ENCODE data around the gene RSU1.

Gene RSU1

DNA sequence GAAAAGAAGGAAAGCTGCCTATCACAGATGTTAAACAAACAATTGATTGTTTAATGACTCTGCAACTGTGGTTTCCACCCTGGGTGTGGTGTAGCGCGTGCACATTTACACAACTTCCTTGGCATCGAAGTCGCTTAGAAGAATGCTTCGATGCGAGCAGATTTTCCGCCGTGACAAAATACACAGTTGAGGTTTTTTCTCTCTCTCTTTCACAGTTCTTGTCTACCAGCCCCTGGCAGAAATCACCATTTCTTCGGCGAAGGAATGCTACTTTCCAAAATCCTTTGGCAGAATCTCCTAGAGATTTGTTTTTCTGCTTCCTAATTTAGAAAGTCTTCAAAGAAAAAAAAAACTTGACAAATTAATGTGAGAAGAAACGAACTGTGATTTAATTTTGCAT, 224.8 kb downstream of the RSU1 start:
- H3K27me3 ChIP-seq (ENCODE audit: control insufficient read depth, insufficient read depth, low read length), result no peaks in the 10 kb centered on the region
- no peak overlapping the region for H3K27ac ChIP-seq (ENCODE audit: low read length)
- WGBS (ENCODE audit: insufficient coverage, insufficient read length), result no CpG with 5 or more reads among the region's 11 CpGs
- H3K4me3 ChIP-seq (ENCODE audit: low read length), result no peak overlapping the region
- DNase-seq (ENCODE audit: low read depth, low spot score), result no peak
- H3K9me3 ChIP-seq (ENCODE audit: control insufficient read depth, insufficient read depth, low read length), result no peaks in the 10 kb centered on the region
- H3K36me3 ChIP-seq (ENCODE audit: control insufficient read depth, insufficient read depth, low read length), result no peaks in the 10 kb centered on the region
- H3K4me1 ChIP-seq (ENCODE audit: control insufficient read depth, insufficient read depth, low read length), result peaks cover 4% of the 10 kb centered on the region; the same call in 1 of the 2 replicates

DNA sequence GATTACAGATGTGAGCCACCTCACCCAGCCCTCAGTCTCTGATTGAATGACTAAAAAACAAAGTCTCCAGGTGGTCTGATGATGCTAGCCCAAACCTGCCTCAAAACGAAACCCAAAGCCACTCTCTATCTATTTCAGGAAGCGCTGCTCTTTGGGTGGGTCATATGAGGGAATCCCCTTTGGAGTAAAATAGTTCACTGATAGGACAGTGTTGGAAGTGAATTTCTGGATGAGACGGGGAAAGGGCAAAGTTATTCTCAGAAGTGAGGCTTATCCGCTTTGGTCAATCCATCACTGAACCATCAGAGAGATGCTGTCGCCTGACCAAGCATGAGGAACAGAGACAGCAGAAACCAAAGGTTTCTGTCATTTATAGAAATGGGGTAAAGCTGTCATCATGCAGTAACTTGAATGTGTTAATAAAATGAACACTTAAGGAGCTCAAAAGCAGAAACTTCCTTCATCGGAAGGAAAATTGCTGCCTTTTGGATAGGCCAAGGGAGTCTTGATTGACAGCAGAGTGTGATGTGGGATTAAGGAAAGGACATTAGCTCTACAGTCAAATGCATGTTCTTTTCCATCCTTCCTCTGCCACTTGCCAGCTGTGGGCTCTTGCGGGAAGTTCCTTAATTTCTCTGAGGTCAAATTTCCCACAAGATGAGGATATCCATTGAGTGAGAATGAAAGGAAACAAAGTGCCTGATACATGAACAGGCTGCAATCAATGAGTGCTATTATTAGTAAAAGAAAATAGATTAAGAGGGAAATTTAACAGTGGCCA, 230.7 kb downstream of the RSU1 start:
- WGBS (ENCODE audit: insufficient coverage, insufficient read length), result no CpG with 5 or more reads among the region's 7 CpGs
- Histone ChIP-seq H3K27ac (ENCODE audit: low read length) (no peak overlapping the region), H3K36me3 (ENCODE audit: control insufficient read depth, insufficient read depth, low read length) (no peaks in the 10 kb centered on the region), H3K4me3 (ENCODE audit: low read length) (no peak overlapping the region), H3K9me3 (ENCODE audit: control insufficient read depth, insufficient read depth, low read length) (no peaks in the 10 kb centered on the region), H3K4me1 (ENCODE audit: control insufficient read depth, insufficient read depth, low read length) (no peaks in the 10 kb centered on the region), H3K27me3 (ENCODE audit: control insufficient read depth, insufficient read depth, low read length) (no peaks in the 10 kb centered on the region)
- no peak for DNase-seq (ENCODE audit: low read depth, low spot score)

DNA sequence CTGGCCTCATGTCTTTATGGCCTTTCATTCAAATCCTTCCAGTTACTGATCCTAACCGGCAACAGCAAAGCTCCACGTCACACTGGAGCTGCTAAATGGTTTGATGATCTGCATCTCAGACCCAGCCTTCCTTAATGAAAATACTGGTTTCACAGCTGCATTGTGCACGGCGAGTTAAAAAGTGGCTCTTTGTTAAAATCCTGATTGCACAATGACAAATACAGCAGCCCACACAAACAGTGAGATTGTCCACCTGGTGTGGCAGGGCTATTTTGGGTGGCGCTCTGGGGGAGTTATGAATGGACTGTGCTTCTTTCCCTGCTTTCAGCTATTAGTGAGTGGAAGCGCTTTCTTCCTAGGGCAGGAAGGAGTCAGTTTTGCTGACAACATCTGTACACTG, 232.1 kb downstream of the RSU1 start:
- WGBS (ENCODE audit: insufficient coverage, insufficient read length), result no CpG with 5 or more reads among the region's 6 CpGs

DNA sequence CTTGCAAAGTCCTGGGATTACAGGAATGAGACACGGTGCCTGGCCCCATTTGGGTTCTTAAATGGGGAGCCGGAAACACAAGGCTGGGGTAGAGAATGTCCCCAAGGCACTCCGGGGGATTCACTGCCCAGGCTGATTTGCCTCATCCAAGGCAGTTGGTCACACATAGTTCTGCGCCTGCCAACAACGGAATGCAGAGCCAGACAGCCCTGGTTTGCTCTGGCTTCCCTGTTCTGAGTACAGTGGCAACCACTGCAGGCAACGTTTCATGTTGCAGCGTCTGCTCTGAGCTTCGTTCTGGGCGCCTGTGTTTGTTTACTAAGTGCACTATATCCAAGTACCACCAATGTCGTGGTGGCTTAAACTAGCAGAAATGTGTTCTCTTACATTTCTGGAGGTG, 233.8 kb downstream of the RSU1 start:
- Histone ChIP-seq H3K27ac (ENCODE audit: low read length) (no peak overlapping the region), H3K27me3 (ENCODE audit: control insufficient read depth, insufficient read depth, low read length) (no peaks in the 10 kb centered on the region), H3K4me1 (ENCODE audit: control insufficient read depth, insufficient read depth, low read length) (no peaks in the 10 kb centered on the region), H3K4me3 (ENCODE audit: low read length) (no peak overlapping the region), H3K36me3 (ENCODE audit: control insufficient read depth, insufficient read depth, low read length) (no peaks in the 10 kb centered on the region), H3K9me3 (ENCODE audit: control insufficient read depth, insufficient read depth, low read length) (no peaks in the 10 kb centered on the region)
- no CpG with 5 or more reads among the region's 10 CpGs for WGBS (ENCODE audit: insufficient coverage, insufficient read length)
- no peak for DNase-seq (ENCODE audit: low read depth, low spot score)

More for the DNA sequence above, 232.1 kb downstream of the RSU1 start:
- H3K9me3 ChIP-seq (ENCODE audit: control insufficient read depth, insufficient read depth, low read length), result no peaks in the 10 kb centered on the region
- no peaks in the 10 kb centered on the region for H3K36me3 ChIP-seq (ENCODE audit: control insufficient read depth, insufficient read depth, low read length)
- DNase-seq (ENCODE audit: low read depth, low spot score), result no peak
- no peak overlapping the region for H3K27ac ChIP-seq (ENCODE audit: low read length)
- no peak overlapping the region for H3K4me3 ChIP-seq (ENCODE audit: low read length)
- no peaks in the 10 kb centered on the region for H3K27me3 ChIP-seq (ENCODE audit: control insufficient read depth, insufficient read depth, low read length)
- no peaks in the 10 kb centered on the region for H3K4me1 ChIP-seq (ENCODE audit: control insufficient read depth, insufficient read depth, low read length)

DNA sequence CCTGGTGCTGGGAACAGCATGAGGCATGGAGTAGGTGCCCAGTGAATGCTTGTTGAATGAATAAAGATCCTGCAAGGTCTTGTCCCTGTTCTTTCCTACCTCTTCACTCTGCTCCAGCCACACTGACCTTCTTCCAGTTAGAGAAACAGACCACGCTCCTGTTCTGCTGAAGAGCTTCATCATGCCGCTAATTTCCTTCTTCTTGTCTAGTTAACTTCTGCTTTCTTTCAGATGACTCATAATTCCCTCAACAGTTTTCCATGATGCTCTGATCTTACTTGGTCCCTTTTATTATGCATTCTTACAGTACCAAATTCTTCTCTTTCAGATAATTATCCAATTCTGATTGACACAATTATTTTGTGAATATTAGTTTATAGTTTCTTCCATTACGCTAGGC, 236.0 kb downstream of the RSU1 start:
- no peak for DNase-seq (ENCODE audit: low read depth, low spot score)
- H3K4me3 ChIP-seq (ENCODE audit: low read length), result no peak overlapping the region
- H3K4me1 ChIP-seq (ENCODE audit: control insufficient read depth, insufficient read depth, low read length), result 0 out of 2 replicates have a peak, but pooled peaks cover 1% of the 10 kb centered on the region
- no peaks in the 10 kb centered on the region for H3K36me3 ChIP-seq (ENCODE audit: control insufficient read depth, insufficient read depth, low read length)
- no peaks in the 10 kb centered on the region for H3K27me3 ChIP-seq (ENCODE audit: control insufficient read depth, insufficient read depth, low read length)
- no peaks in the 10 kb centered on the region for H3K9me3 ChIP-seq (ENCODE audit: control insufficient read depth, insufficient read depth, low read length)
- WGBS (ENCODE audit: insufficient coverage, insufficient read length), result no CpG with 5 or more reads among the region's 3 CpGs
- H3K27ac ChIP-seq (ENCODE audit: low read length), result no peak overlapping the region

GRCh38 chr10:16570731-16571130, 246.5 kb downstream of the RSU1 start:
- no peak overlapping the region for H3K4me3 ChIP-seq (ENCODE audit: low read length)
- H3K4me1 ChIP-seq (ENCODE audit: control insufficient read depth, insufficient read depth, low read length), result no peaks in the 10 kb centered on the region
- DNase-seq (ENCODE audit: low read depth, low spot score), result no peak
- WGBS (ENCODE audit: insufficient coverage, insufficient read length), result no CpG with 5 or more reads among the region's 4 CpGs
- no peaks in the 10 kb centered on the region for H3K9me3 ChIP-seq (ENCODE audit: control insufficient read depth, insufficient read depth, low read length)
- no peak overlapping the region for H3K27ac ChIP-seq (ENCODE audit: low read length)
- no peaks in the 10 kb centered on the region for H3K36me3 ChIP-seq (ENCODE audit: control insufficient read depth, insufficient read depth, low read length)
- no peaks in the 10 kb centered on the region for H3K27me3 ChIP-seq (ENCODE audit: control insufficient read depth, insufficient read depth, low read length)

DNA sequence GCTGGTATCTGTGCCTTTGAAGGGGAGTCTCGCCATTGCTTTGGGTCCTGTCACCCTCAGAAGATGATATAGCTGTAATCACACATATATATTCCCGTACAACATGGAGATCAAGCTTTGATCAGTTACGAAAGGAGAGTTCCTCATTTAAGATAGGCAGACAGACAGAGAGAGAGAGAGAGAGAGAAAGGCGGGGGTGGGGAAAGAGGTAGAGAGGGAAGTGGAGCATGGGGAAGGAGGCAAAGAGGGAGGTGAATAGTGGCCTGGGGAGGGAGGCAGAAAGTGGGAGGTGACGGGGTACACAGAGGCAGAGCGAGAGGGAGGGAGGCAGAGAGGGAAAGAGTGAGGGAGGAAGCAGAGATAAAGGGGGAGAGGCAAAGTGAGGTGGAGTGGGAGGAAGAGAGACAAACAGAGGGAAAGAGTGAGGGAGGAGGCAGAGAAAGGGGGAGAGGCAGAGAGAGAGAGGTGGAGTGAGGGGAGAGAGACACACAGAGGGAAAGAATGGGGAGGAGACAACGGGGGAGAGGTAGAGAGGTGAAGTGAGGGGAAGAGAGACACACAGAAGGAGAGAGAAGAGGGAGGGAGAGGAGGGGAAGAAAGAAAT, 250.9 kb downstream of the RSU1 start:
- H3K27ac ChIP-seq (ENCODE audit: low read length), result no peak overlapping the region
- DNase-seq (ENCODE audit: low read depth, low spot score), result no peak
- no peak overlapping the region for H3K4me3 ChIP-seq (ENCODE audit: low read length)
- H3K4me1 ChIP-seq (ENCODE audit: control insufficient read depth, insufficient read depth, low read length), result no peaks in the 10 kb centered on the region
- H3K9me3 ChIP-seq (ENCODE audit: control insufficient read depth, insufficient read depth, low read length), result no peaks in the 10 kb centered on the region
- H3K36me3 ChIP-seq (ENCODE audit: control insufficient read depth, insufficient read depth, low read length), result no peaks in the 10 kb centered on the region
- no CpG with 5 or more reads among the region's 7 CpGs for WGBS (ENCODE audit: insufficient coverage, insufficient read length)
- no peaks in the 10 kb centered on the region for H3K27me3 ChIP-seq (ENCODE audit: control insufficient read depth, insufficient read depth, low read length)

- Histone ChIP-seq H3K9me3 (ENCODE audit: control insufficient read depth, insufficient read depth, low read length) (no peaks in the 10 kb centered on the region), H3K27me3 (ENCODE audit: control insufficient read depth, insufficient read depth, low read length) (no peaks in the 10 kb centered on the region), H3K27ac (ENCODE audit: low read length) (no peak overlapping the region), H3K4me1 (ENCODE audit: control insufficient read depth, insufficient read depth, low read length) (no peaks in the 10 kb centered on the region), H3K4me3 (ENCODE audit: low read length) (no peak overlapping the region), H3K36me3 (ENCODE audit: control insufficient read depth, insufficient read depth, low read length) (no peaks in the 10 kb centered on the region)
- DNase-seq (ENCODE audit: low read depth, low spot score), result no peak
- WGBS (ENCODE audit: insufficient coverage, insufficient read length), result no CpG with 5 or more reads among the region's 3 CpGs
These were observed 251.6 kb downstream of the RSU1 start for GRCh38 chr10:16565604-16566003.

DNA sequence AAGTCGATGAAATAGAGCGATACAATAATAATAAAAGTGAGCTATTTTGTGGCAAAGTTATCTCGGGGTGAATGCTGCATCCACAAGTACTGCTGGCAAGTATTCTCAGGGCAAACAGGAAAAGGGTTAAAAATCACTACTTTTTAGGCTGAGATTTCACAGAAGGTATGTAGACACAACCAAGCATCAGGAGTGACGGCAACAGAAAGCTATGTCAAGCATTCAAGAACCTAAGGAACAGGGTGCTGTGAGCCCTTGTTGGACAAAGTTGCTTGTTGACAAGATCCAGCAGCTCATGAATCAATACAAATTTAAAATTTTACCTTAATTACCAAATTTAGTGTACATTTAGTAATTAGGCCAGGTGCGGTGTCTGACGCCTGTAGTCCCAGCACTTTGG, 254.3 kb downstream of the RSU1 start:
- no peak for DNase-seq (ENCODE audit: low read depth, low spot score)
- Histone ChIP-seq H3K27ac (ENCODE audit: low read length) (no peak overlapping the region), H3K4me3 (ENCODE audit: low read length) (no peak overlapping the region), H3K36me3 (ENCODE audit: control insufficient read depth, insufficient read depth, low read length) (no peaks in the 10 kb centered on the region), H3K27me3 (ENCODE audit: control insufficient read depth, insufficient read depth, low read length) (no peaks in the 10 kb centered on the region), H3K4me1 (ENCODE audit: control insufficient read depth, insufficient read depth, low read length) (no peaks in the 10 kb centered on the region), H3K9me3 (ENCODE audit: control insufficient read depth, insufficient read depth, low read length) (no peaks in the 10 kb centered on the region)
- no CpG with 5 or more reads among the region's 6 CpGs for WGBS (ENCODE audit: insufficient coverage, insufficient read length)

DNA sequence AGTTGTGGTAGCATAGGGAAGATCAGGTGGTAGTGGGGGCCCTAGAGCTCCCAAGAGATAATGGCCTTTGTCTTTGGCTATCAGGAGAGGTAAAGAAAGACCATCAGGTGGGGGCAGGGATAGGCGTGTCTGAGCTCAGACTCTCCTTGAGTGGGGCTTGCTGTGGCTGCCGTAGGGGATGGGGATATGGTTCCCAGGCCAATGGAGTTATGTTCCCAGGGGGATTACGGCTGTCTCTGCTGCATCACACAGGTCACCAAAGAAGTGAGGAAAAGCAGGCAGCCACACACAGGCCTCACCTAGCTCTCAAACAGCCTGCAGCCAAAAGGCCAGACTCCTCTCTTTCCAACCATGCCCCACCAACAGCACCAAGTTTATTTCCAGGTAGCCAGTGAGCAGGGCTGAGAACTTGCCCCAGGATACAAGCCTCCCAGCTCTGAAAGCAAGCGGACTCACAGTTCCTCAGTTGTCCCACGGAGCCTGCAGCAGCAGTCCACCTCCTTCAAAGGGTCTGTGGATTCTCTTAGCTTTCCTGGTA, 257.9 kb downstream of the RSU1 start:
- Histone ChIP-seq H3K27ac (ENCODE audit: low read length) (no peak overlapping the region), H3K9me3 (ENCODE audit: control insufficient read depth, insufficient read depth, low read length) (no peaks in the 10 kb centered on the region), H3K4me1 (ENCODE audit: control insufficient read depth, insufficient read depth, low read length) (no peaks in the 10 kb centered on the region), H3K27me3 (ENCODE audit: control insufficient read depth, insufficient read depth, low read length) (no peaks in the 10 kb centered on the region), H3K36me3 (ENCODE audit: control insufficient read depth, insufficient read depth, low read length) (no peaks in the 10 kb centered on the region), H3K4me3 (ENCODE audit: low read length) (no peak overlapping the region)
- no CpG with 5 or more reads among the region's 5 CpGs for WGBS (ENCODE audit: insufficient coverage, insufficient read length)
- no peak for DNase-seq (ENCODE audit: low read depth, low spot score)

Data from iPS DF 6.9 (cell line).